Measurements from ENCODE around the gene CRK.

The CRK gene

DNA sequence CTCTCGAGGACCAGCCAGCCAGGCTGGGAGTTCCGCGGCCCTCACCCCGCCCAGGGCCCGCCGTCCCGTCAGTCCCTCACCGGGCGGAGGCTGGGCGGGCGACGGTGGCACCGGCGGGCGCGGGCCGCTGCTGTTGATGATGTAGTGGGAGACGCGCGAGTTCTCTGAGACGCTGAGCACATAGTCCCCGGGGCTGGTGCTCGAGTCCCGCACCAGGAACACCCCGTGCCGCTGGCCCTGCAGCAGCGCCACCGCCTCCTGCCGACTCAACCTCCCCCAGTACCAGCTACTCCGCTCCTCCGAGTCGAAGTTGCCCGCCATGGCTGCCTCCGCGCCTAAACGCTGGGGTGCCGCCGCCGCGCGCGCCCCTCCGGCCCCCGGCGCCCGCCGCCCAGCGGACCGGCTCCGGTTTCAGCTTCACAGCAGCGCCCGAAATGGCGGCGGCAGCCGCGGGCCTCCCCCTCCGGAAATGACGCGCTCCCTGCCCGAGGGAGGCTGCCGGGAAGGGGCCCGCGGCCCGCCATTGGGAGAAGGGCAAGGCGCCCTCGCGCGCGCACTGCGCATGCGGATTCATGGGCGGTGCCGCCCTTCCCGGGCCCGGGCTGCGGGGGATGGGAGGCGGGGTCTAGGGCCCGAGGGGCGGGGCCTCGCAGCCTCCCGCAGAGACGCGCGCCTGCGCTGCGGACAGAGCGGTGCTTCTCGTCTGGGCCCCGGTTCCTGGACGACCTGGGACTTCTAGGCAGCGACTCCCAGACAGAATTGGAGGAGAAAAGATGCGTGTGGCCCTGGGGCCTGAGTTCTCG lies at the start of gene CRK:
CRK (minus strand) TSS at position 436 of the 803 bp plus-strand sequence; CDS start at position 321, 115 bp downstream.
- DNase-seq (ENCODE audit: low spot score): peak; percentile 91

DNA sequence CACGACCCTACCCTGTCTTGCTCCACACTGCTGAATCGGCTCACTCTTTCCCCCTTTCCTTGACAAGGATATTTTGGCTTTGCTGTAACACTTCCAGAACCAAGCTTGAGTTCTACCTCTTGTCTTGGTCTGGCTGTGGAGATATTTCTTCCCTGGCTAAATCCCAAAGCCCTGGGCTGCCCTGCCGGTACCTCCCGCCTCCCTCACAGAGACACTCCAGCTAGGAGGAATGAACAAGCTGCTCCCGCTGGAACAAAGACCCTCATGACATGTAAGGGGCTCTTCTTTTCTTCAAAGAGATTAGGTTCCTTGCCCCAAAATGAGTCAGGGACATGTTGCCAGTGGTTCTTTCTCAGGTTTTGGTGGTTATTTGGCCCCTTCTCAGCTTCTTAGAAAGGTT lies 49.6 kb upstream of the CRK start:
- TF ChIP-seq, protein P1, sequence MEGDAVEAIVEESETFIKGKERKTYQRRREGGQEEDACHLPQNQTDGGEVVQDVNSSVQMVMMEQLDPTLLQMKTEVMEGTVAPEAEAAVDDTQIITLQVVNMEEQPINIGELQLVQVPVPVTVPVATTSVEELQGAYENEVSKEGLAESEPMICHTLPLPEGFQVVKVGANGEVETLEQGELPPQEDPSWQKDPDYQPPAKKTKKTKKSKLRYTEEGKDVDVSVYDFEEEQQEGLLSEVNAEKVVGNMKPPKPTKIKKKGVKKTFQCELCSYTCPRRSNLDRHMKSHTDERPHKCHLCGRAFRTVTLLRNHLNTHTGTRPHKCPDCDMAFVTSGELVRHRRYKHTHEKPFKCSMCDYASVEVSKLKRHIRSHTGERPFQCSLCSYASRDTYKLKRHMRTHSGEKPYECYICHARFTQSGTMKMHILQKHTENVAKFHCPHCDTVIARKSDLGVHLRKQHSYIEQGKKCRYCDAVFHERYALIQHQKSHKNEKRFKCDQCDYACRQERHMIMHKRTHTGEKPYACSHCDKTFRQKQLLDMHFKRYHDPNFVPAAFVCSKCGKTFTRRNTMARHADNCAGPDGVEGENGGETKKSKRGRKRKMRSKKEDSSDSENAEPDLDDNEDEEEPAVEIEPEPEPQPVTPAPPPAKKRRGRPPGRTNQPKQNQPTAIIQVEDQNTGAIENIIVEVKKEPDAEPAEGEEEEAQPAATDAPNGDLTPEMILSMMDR (IDR thresholded peaks at IDR 0.05; ENCODE audit: poor library complexity, severe bottlenecking): no peak
- Histone ChIP-seq H3K27ac (ENCODE audit: poor library complexity, severe bottlenecking) (no peak overlapping the region), H3K4me3 (ENCODE audit: severe bottlenecking) (no peak overlapping the region), H3K9me3 (ENCODE audit: severe bottlenecking) (no peaks in the 10 kb centered on the region), H3K36me3 (ENCODE audit: low read depth) (no peaks in the 10 kb centered on the region), H3K27me3 (ENCODE audit: insufficient read depth, poor library complexity, severe bottlenecking) (no peaks in the 10 kb centered on the region), H3K4me1 (ENCODE audit: insufficient read depth, poor library complexity, severe bottlenecking) (peaks cover 3% of the 10 kb centered on the region)
- DNase-seq (ENCODE audit: low spot score) (no peak), ATAC-seq (ENCODE audit: low read depth) (no peak)

More for the DNA sequence above, at the start of gene CRK:
- Histone ChIP-seq H3K27me3 (ENCODE audit: insufficient read depth, poor library complexity, severe bottlenecking) (no peaks in the 10 kb centered on the region), H3K27ac (ENCODE audit: poor library complexity, severe bottlenecking) (peak within 1 kb of the TSS; percentile 84), H3K4me1 (ENCODE audit: insufficient read depth, poor library complexity, severe bottlenecking) (peaks cover 11% of the 10 kb centered on the region), H3K36me3 (ENCODE audit: low read depth) (peaks cover 20% of the 10 kb centered on the region; the same call in 1 of the 2 replicates), H3K9me3 (ENCODE audit: severe bottlenecking) (no peaks in the 10 kb centered on the region), H3K4me3 (ENCODE audit: severe bottlenecking) (peak within 1 kb of the TSS; percentile 87)
- TF ChIP-seq, protein P1 (IDR thresholded peaks at IDR 0.05; ENCODE audit: poor library complexity, severe bottlenecking): no peak
- ATAC-seq (ENCODE audit: low read depth): peak; percentile 77

DNA sequence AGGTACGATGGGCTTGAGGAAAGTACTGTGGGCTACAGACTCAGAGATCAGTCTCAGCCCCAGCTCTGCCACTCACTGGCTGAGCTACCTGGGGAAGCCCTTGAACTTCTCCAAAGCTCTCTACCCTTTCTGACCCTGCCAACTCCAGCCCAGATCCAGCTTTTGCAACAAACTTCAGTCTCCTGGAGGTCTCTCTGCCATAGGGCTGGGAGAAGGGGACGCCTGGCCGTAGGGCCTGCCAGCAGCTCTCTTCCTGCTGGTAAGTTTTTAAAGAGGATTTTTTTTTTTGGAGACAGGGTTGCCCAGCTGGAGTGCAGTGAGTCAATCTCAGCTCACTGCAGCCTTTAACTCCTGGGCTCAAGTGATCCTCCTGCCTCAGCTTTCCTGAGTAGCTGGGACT lies 48.8 kb upstream of the CRK start:
- Histone ChIP-seq H3K27ac (ENCODE audit: poor library complexity, severe bottlenecking) (no peak overlapping the region), H3K9me3 (ENCODE audit: severe bottlenecking) (no peaks in the 10 kb centered on the region), H3K4me1 (ENCODE audit: insufficient read depth, poor library complexity, severe bottlenecking) (peaks cover 3% of the 10 kb centered on the region), H3K36me3 (ENCODE audit: low read depth) (no peaks in the 10 kb centered on the region), H3K27me3 (ENCODE audit: insufficient read depth, poor library complexity, severe bottlenecking) (no peaks in the 10 kb centered on the region), H3K4me3 (ENCODE audit: severe bottlenecking) (no peak overlapping the region)
- TF ChIP-seq, protein P1 (IDR thresholded peaks at IDR 0.05; ENCODE audit: poor library complexity, severe bottlenecking): no peak
- no peak for DNase-seq (ENCODE audit: low spot score)
- no peak for ATAC-seq (ENCODE audit: low read depth)

DNA sequence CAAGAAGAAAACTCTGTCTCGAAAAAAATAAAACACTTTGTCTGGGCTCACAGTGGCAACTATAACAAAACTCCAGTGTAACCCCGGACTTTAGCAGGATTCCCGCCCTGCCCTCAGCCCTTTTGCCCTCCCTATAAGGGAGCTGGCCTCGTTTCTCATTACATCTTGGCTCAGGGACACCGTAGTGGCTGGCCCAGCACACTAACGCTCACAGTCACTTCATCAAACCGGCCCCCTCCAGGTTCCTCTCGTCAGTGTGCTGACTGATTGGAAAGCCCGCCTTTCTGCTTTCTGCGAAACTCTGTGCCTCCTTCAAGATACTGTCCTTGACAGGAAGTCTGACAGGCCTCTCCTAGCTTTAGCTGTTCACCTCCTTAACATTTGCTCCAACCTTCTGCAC lies 47.7 kb upstream of the CRK start:
- no peaks in the 10 kb centered on the region for H3K9me3 ChIP-seq (ENCODE audit: severe bottlenecking)
- no peaks in the 10 kb centered on the region for H3K27me3 ChIP-seq (ENCODE audit: insufficient read depth, poor library complexity, severe bottlenecking)
- no peaks in the 10 kb centered on the region for H3K4me1 ChIP-seq (ENCODE audit: insufficient read depth, poor library complexity, severe bottlenecking)
- TF ChIP-seq, protein P1 (IDR thresholded peaks at IDR 0.05; ENCODE audit: poor library complexity, severe bottlenecking): no peak
- no peak overlapping the region for H3K27ac ChIP-seq (ENCODE audit: poor library complexity, severe bottlenecking)
- DNase-seq (ENCODE audit: low spot score) (no peak), ATAC-seq (ENCODE audit: low read depth) (no peak)
- no peaks in the 10 kb centered on the region for H3K36me3 ChIP-seq (ENCODE audit: low read depth)
- no peak overlapping the region for H3K4me3 ChIP-seq (ENCODE audit: severe bottlenecking)

DNA sequence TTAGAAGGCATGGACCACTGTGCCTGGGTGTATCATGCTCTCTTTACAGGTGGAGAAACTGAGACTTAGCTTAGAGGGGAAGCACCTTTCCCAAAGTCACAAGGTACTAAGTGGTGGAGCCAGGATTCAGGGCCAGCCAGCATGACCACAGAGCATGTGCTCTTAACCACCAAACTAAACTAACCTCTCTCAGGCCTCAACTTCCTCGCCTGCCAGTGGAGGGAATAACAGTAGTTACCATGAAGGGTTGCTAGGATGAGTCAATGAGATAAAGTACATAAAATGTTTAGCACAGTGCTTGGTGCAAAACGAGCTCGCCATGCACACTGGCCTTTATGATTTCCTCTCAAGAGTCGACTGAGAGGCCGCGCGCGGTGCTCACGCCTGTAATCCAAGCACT lies 42.8 kb upstream of the CRK start:
- no peak for DNase-seq (ENCODE audit: low spot score)
- no peak overlapping the region for H3K4me3 ChIP-seq (ENCODE audit: severe bottlenecking)
- H3K9me3 ChIP-seq (ENCODE audit: severe bottlenecking): no peaks in the 10 kb centered on the region
- no peaks in the 10 kb centered on the region for H3K4me1 ChIP-seq (ENCODE audit: insufficient read depth, poor library complexity, severe bottlenecking)
- no peaks in the 10 kb centered on the region for H3K27me3 ChIP-seq (ENCODE audit: insufficient read depth, poor library complexity, severe bottlenecking)
- H3K36me3 ChIP-seq (ENCODE audit: low read depth): no peaks in the 10 kb centered on the region
- TF ChIP-seq, protein P1 (IDR thresholded peaks at IDR 0.05; ENCODE audit: poor library complexity, severe bottlenecking): no peak
- no peak for ATAC-seq (ENCODE audit: low read depth)
- peak overlapping the region; percentile 18 for H3K27ac ChIP-seq (ENCODE audit: poor library complexity, severe bottlenecking)

Measured in RWPE2 (cell line).